HepG2 (cell line): ENCODE data around the gene GPC4. TPM values are rescaled to one million over a fixed set of nuclear protein-coding genes. Genes with fewer than 3 reads are reported as not detected.

Source experiments
- JUN ChIP-seq: sonication (generic); formaldehyde crosslinking; IDR thresholded peaks from 2 replicates; pipeline ENCODE4 v1.4.0; 2020; ENCODE audit warnings: mild to moderate bottlenecking, missing genetic modification reagents
- KDM6A ChIP-seq: IDR thresholded peaks from 2 replicates; pipeline ENCODE4 v1.6.1; 2016; ENCODE audit warnings: low read depth
- MAFK ChIP-seq, 2 experiments: IDR thresholded peaks in 1 of 2; conservative IDR thresholded peaks in 1 of 2; 2 replicates each; pipeline ENCODE4 v1.6.1; 2011; ENCODE audit warnings: improper control_type of control experiment in 2 of 2, low read length in 2 of 2
- PATZ1 ChIP-seq: sonication (generic); formaldehyde crosslinking; IDR thresholded peaks from 2 replicates; pipeline ENCODE4 v1.4.0; 2020; ENCODE audit warnings: missing genetic modification reagents
- WIZ ChIP-seq: sonication (generic); formaldehyde crosslinking; IDR thresholded peaks from 2 replicates; pipeline ENCODE4 v1.5.1; 2020; ENCODE audit warnings: mild to moderate bottlenecking, missing genetic modification reagents
- ZNF142 ChIP-seq: sonication (generic); formaldehyde crosslinking; IDR thresholded peaks from 2 replicates; pipeline ENCODE4 v1.4.0; 2020; ENCODE audit warnings: missing genetic modification reagents
- ZSCAN31 ChIP-seq: sonication (generic); formaldehyde crosslinking; IDR thresholded peaks from 2 replicates; pipeline ENCODE4 v1.5.0; 2020; ENCODE audit warnings: low read depth, mild to moderate bottlenecking, missing genetic modification reagents
- polyA plus RNA-seq, 8 experiments: library from polyadenylated mRNA; depleted of rRNA in 3 of 8; stranded (reverse) in 7 of 8; unstranded in 1 of 8; fragments of >200 nt; fragmentation: Illumina TruSeq in 4 of 8; extraction: Trizol in 4 of 8; gene quantifications; 2 replicates each; pipeline versions ENCODE4 v1.2.1 to v1.2.3, GENCODE V29; 2011 to 2016; ENCODE audit warnings: low read depth in 4 of 8, missing spikeins in 1 of 8, mixed read lengths in 1 of 8; ENCODE audit not compliant: insufficient read depth in 1 of 8
- total RNA-seq, 5 experiments: library from RNA; depleted of rRNA; stranded (reverse); fragments of >200 nt; fragmentation: Illumina TruSeq; extraction: Trizol; gene quantifications; 2 replicates each; pipeline ENCODE4 v1.2.3, GENCODE V29; 2016; ENCODE audit warnings: low read depth in 1 of 5

The GPC4 gene
- total and polyA plus RNA-seq, 2 of the 13 experiments (the other 11 are each of a cell fraction or from before 2014, with no cell fraction given): 0.29 to 0.38 TPM

- TF ChIP-seq MAFK (conservative IDR thresholded peaks at IDR 0.05 in 1 of 2, IDR thresholded peaks at IDR 0.05 in 1 of 2; ENCODE audit: low read length in 2 of 2): no peak
- TF ChIP-seq WIZ (CRISPR knock-in tag): no peak
- no peak for TF ChIP-seq PATZ1
- no peak for TF ChIP-seq ZSCAN31 (CRISPR knock-in tag)
- TF ChIP-seq JUN (CRISPR knock-in tag): no peak
- no peak for TF ChIP-seq KDM6A (CRISPR knock-in tag)
- no peak for TF ChIP-seq ZNF142
Measured at GRCh38 chrX:133362538-133362937, 52.8 kb downstream of the GPC4 start (continued).
